Body of pancreas (tissue), 4 donors: ENCODE measurements around the gene RTL10.

Experiments used
- POLR2A ChIP-seq, 3 donors: fragments of 450-650 bp; IDR thresholded peaks; one replicate each; pipeline ENCODE4 v1.6.1; 2016; ENCODE audit warnings: antibody characterized with exemption in 3 of 3, mild to moderate bottlenecking in 2 of 3
- TF ChIP-seq, protein P1 (sequence below), 7 experiments: fragments of 450-650 bp in 4 of 7; fragments of 200-600 bp in 3 of 7; sonication (generic) in 3 of 7; IDR thresholded peaks; one replicate each; pipeline ENCODE4 v1.5.1; 2016 to 2019; ENCODE audit warnings: antibody characterized with exemption in 7 of 7

DNA sequence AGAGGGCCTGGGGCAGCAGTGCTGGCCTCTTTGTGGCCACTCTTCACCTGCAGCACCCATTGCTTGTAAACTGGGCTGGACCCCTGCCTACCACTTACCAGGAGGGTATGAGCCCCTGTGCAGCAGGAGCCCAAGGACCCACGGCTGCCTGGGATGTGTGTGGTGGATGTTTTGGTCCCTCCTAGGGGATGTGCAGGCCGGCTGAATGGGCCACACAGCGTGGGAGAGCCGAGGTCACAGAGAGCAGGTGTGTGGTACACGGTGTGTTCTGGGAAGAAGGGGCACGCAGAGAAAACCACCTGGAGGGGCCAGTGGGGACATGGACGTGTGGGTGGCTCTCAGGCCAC lies 19.3 kb upstream of the RTL10 start:
- TF ChIP-seq, protein P1, sequence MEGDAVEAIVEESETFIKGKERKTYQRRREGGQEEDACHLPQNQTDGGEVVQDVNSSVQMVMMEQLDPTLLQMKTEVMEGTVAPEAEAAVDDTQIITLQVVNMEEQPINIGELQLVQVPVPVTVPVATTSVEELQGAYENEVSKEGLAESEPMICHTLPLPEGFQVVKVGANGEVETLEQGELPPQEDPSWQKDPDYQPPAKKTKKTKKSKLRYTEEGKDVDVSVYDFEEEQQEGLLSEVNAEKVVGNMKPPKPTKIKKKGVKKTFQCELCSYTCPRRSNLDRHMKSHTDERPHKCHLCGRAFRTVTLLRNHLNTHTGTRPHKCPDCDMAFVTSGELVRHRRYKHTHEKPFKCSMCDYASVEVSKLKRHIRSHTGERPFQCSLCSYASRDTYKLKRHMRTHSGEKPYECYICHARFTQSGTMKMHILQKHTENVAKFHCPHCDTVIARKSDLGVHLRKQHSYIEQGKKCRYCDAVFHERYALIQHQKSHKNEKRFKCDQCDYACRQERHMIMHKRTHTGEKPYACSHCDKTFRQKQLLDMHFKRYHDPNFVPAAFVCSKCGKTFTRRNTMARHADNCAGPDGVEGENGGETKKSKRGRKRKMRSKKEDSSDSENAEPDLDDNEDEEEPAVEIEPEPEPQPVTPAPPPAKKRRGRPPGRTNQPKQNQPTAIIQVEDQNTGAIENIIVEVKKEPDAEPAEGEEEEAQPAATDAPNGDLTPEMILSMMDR (IDR thresholded peaks at IDR 0.05) = no peak
- TF ChIP-seq POLR2A (IDR thresholded peaks at IDR 0.05) = no peak
